HG02981 (cell line): ENCODE data around the gene RBFOX2.
"Not testable (repeated sequence)": the region's sequence is repeated elsewhere in the genome, so short reads cannot be mapped to it uniquely, and the experiment has no call there.

ENCODE experiments used
- ATAC-seq: cut with Tn5 transposase; IDR thresholded peaks from one replicate; pipeline ENCODE4 v1.9.1; 2021; ENCODE audit warnings: mild to moderate bottlenecking, moderate library complexity; ENCODE audit not compliant: unreplicated experiment

The RBFOX2 gene

GRCh38 chr22:35791788-35792187, 236.8 kb downstream of the RBFOX2 start:
- not testable (repeated sequence) for ATAC-seq

GRCh38 chr22:35785181-35785923, 243.3 kb downstream of the RBFOX2 start:
- no peak for ATAC-seq

GRCh38 chr22:35784633-35785032, 244.0 kb downstream of the RBFOX2 start:
- no peak for ATAC-seq

GRCh38 chr22:35783943-35784614, 244.5 kb downstream of the RBFOX2 start:
- ATAC-seq, result no peak

GRCh38 chr22:35782504-35782903, 246.1 kb downstream of the RBFOX2 start:
- no peak for ATAC-seq

GRCh38 chr22:35781898-35782297, 246.7 kb downstream of the RBFOX2 start:
- ATAC-seq, result no peak

GRCh38 chr22:35777335-35777975, 251.2 kb downstream of the RBFOX2 start:
- no peak for ATAC-seq

GRCh38 chr22:35775339-35775738, 253.3 kb downstream of the RBFOX2 start:
- no peak for ATAC-seq

- ATAC-seq, result no peak
Observed at GRCh38 chr22:35769974-35770373, 258.6 kb downstream of the RBFOX2 start.

- no peak for ATAC-seq
Observed at GRCh38 chr22:35766654-35767580, 261.7 kb downstream of the RBFOX2 start.

- no peak for ATAC-seq
Observed at GRCh38 chr22:35761037-35761436, 267.6 kb downstream of the RBFOX2 start.

- no peak for ATAC-seq
Observed at GRCh38 chr22:35758394-35758793, 270.2 kb downstream of the RBFOX2 start.

GRCh38 chr22:35756722-35757121, 271.9 kb downstream of the RBFOX2 start:
- no peak for ATAC-seq

GRCh38 chr22:35754761-35755160, 273.9 kb downstream of the RBFOX2 start:
- no peak for ATAC-seq

GRCh38 chr22:35752863-35753189, 275.8 kb downstream of the RBFOX2 start:
- no peak for ATAC-seq

GRCh38 chr22:35752006-35752862, 276.4 kb downstream of the RBFOX2 start:
- ATAC-seq, result no peak

GRCh38 chr22:35749808-35750207, 278.8 kb downstream of the RBFOX2 start:
- peak; percentile 82 for ATAC-seq

GRCh38 chr22:35746946-35747703, 281.5 kb downstream of the RBFOX2 start:
- no peak for ATAC-seq

- ATAC-seq, result no peak
Observed at GRCh38 chr22:35746248-35746647, 282.4 kb downstream of the RBFOX2 start.
